ENCODE measurements around the gene BPIFB4.
"Not testable (repeated sequence)": the region's sequence is repeated elsewhere in the genome, so short reads cannot be mapped to it uniquely, and the experiment has no call there.

The BPIFB4 gene

GRCh38 chr20:33120934-33121333 is 41.5 kb downstream of the BPIFB4 start:
- DNase-seq = no peak

- not testable (repeated sequence) for DNase-seq
These were observed 42.9 kb downstream of the BPIFB4 start for GRCh38 chr20:33122297-33122696.

- no peak for DNase-seq
These were observed 44.8 kb downstream of the BPIFB4 start for GRCh38 chr20:33124261-33124660.

GRCh38 chr20:33124994-33125393 is 45.6 kb downstream of the BPIFB4 start:
- DNase-seq = no peak

GRCh38 chr20:33125983-33126382 is 46.5 kb downstream of the BPIFB4 start:
- no peak for DNase-seq

- DNase-seq = no peak
These were observed 48.1 kb downstream of the BPIFB4 start for GRCh38 chr20:33127422-33128097.

- DNase-seq = no peak
These were observed 51.2 kb downstream of the BPIFB4 start for GRCh38 chr20:33130568-33131061.

GRCh38 chr20:33131949-33132473 is 52.6 kb downstream of the BPIFB4 start:
- no peak for DNase-seq

- DNase-seq = no peak
These were observed 53.3 kb downstream of the BPIFB4 start for GRCh38 chr20:33132513-33133372.

GRCh38 chr20:33133373-33133941 is 54.0 kb downstream of the BPIFB4 start:
- DNase-seq = no peak

GRCh38 chr20:33137195-33137594 is 57.8 kb downstream of the BPIFB4 start:
- DNase-seq = no peak

GRCh38 chr20:33139467-33139866 is 60.0 kb downstream of the BPIFB4 start:
- no peak for DNase-seq

GRCh38 chr20:33145521-33145920 is 66.1 kb downstream of the BPIFB4 start:
- no peak for DNase-seq

GRCh38 chr20:33147299-33147698 is 67.9 kb downstream of the BPIFB4 start:
- no peak for DNase-seq

GRCh38 chr20:33148040-33148439 is 68.6 kb downstream of the BPIFB4 start:
- no peak for DNase-seq

- DNase-seq = no peak
These were observed 74.8 kb downstream of the BPIFB4 start for GRCh38 chr20:33154252-33154651.

- DNase-seq = no peak
These were observed 79.4 kb downstream of the BPIFB4 start for GRCh38 chr20:33158637-33159385.

GRCh38 chr20:33159713-33160112 is 80.3 kb downstream of the BPIFB4 start:
- no peak for DNase-seq

GRCh38 chr20:33160681-33161080 is 81.2 kb downstream of the BPIFB4 start:
- no peak for DNase-seq

Measured in right kidney (tissue), 1 donor.